PFSK-1 (cell line): ENCODE measurements around the gene SH2D3C.

Source experiments
- POLR2AphosphoS5 ChIP-seq: IDR thresholded peaks from 2 replicates; pipeline ENCODE4 v1.6.1; 2012; ENCODE audit warnings: low read depth, mild to moderate bottlenecking, control low read depth, low read length, moderate library complexity
- REST ChIP-seq, 2 experiments: IDR thresholded peaks; 2 replicates each; pipeline versions ENCODE4 v1.6.1 to v1.8.0; 2011 to 2012; ENCODE audit warnings: low read depth in 2 of 2, low read length in 2 of 2, control low read depth in 1 of 2, inconsistent platforms in 1 of 2, mild to moderate bottlenecking in 1 of 2, moderate library complexity in 1 of 2; ENCODE audit not compliant: insufficient read depth in 1 of 2
- SIN3A ChIP-seq: IDR thresholded peaks from 2 replicates; pipeline ENCODE4 v1.6.1; 2012; ENCODE audit warnings: mild to moderate bottlenecking, low read length, moderate library complexity, borderline replicate concordance; ENCODE audit not compliant: insufficient read depth
- TAF1 ChIP-seq: IDR thresholded peaks from 2 replicates; pipeline ENCODE4 v1.6.1; 2012; ENCODE audit warnings: low read length, control low read depth, borderline replicate concordance; ENCODE audit not compliant: insufficient read depth

- TF ChIP-seq REST (IDR thresholded peaks at IDR 0.05; ENCODE audit: insufficient read depth in 1 of 2, low read depth in 2 of 2, low read length in 2 of 2) = no peak
- TF ChIP-seq TAF1 = no peak
- TF ChIP-seq POLR2AphosphoS5 = no peak
- no peak for TF ChIP-seq SIN3A
These were observed 24.8 kb downstream of the SH2D3C start for GRCh38 chr9:127753622-127754021.
